NCI-H187 (cell line): Measurements from ENCODE around the gene APOLD1.
A peak's percentile ranks its signal among the peaks of the same experiment; 100 is the strongest.
"Not testable (repeated sequence)": the region's sequence is repeated elsewhere in the genome, so short reads cannot be mapped to it uniquely, and the experiment has no call there.

Source experiments
- DNase-seq, 2 experiments: peaks; one replicate each; lab custom pipeline; 2025; lab: John Stamatoyannopoulos, UW

The APOLD1 gene

DNA sequence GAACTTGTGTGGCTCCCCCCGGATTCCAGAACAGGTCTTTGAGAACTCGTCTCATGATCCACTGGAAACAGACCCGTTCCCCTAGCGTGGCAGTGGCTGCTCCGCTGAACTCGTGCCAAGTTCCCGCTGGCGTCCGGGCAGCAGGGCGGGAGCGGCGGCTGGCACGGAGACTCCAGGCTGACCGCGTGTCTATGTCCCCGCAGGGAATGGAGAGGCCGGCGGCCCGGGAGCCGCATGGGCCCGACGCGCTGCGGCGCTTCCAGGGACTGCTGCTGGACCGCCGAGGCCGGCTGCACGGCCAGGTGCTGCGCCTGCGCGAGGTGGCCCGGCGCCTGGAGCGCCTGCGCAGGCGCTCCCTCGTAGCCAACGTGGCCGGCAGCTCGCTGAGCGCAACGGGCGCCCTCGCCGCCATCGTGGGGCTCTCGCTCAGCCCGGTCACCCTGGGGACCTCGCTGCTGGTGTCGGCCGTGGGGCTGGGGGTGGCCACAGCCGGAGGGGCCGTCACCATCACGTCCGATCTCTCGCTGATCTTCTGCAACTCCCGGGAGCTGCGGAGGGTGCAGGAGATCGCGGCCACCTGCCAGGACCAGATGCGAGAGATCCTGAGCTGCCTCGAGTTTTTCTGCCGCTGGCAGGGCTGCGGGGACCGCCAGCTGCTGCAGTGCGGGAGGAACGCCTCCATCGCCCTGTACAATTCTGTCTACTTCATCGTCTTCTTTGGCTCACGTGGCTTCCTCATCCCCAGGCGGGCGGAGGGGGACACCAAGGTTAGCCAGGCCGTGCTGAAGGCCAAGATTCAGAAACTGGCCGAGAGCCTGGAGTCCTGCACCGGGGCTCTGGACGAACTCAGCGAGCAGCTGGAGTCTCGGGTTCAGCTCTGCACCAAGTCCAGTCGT lies 1.5 kb downstream of the APOLD1 start:
- DNase-seq = peak; percentile 58 to 66

DNA sequence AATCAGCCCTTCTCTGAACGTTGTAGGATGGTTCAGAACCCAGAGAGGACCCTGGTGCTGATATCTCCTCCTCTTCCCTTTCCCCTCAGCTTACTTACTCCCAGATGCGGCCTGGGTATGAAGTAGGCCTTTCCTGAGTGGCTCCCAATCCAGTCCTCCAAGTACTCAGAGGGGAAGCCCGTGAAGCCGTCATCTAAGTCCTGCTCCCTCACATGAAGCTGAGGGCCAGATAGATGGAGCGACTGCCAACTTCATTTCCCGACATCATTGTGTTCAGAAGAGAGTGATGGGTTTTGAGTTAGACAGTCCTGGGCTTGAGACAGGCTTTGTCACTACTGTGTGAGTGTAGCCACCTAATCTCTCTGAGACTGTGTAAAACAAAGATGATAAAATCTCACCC lies 2.7 kb downstream of the APOLD1 start:
- no peak for DNase-seq

DNA sequence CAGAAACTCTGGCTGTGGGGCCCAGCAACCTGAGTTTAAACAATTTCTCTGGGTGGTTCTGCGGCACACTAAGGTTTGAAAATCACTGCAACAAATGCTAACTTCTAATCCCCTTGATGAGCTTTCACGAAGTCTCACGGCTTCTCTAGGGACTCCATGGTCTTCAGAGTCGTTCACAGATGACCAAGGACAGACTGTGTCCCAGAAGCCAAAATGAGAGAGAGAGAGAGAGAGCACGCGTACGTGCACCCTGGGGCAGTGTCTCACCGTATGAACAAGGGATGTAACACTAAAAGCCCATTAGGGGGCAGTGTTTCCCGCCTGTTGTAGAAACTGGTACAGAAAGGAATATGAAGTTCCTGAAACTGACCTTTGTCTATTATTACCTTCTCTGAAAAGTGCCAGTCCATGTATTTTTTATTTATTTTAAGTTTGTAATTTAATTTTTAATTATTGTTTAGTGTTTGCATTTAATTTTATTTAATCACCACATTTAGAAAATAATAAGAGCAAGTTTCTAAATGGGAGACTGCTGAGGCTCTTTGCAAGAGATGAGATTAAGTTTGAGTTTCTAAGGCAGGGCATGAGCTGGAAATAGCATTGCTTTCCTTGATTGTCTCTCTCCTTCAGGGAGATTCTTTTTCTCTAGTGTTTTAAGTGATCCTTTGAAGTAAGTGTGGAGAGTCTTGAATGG lies 3.4 kb downstream of the APOLD1 start:
- DNase-seq = peak; percentile 34 to 64

DNA sequence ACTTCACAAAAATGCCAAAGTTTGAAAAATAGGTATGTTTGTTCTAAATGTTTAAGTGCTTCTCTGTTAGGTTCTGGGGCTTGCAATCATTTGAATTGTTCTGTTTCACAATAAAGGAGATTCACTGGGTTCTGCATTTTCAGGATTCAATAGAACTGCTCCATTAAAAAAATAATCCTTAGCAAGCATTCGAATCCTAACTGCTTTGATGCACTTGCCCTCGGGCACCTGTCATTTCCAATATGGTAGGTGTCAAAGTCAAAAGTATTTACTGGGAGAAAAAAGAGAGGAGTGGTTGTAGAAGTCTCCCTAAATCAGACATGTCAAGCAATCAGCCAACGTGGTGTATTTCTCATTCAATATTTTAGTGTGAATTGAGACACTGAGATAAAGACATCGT lies 5.5 kb downstream of the APOLD1 start:
- DNase-seq = no peak

DNA sequence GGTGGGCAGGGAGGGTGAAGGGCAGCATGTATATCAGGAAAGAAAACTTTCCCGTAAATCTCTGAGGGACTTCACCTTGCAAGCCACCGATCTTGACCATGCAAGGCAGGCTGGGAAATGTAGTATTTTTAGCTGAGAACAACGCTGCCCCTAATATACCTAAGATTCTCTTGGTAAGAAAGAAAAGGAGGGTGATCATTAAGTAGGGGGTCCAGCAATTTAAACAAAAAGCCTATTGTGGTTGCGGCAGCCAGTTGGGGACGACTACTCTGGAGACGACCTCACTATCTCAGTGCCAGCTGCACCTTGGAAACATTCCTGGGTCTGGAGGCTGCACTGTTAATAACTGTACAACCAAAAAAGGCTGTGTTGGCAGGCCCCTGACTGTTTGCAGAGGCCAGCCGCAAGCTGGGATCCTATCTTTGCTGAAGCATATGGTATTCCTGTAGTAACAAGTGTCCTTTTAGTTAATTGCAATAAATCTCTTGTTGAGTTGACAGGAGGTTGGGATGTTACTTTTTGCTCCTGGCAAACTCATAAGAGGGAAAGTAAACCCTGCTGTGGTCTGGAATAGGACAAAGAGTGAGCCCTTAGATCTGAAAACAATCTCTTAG lies 6.4 kb downstream of the APOLD1 start:
- DNase-seq = peak in 1 of 2 experiments; percentile 50

DNA sequence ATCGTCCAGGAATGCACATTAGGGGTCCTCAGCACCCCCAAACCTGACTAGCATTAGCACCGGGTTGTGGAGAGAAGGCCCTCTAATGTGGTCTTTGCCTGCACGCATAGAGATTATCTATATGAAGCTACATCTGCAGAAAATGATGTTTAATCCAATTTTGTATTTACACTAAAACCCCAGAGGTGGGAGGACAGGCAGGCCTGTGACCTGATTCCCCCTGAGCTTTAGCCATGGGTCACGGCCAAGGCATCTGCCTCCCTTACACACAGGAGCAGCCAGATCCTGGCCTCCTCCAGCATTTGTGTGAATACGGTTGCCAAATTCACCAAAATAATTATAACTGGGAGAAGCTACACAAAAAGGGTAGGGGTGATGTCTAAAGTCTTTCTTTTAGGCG lies 7.0 kb downstream of the APOLD1 start:
- no peak for DNase-seq

DNA sequence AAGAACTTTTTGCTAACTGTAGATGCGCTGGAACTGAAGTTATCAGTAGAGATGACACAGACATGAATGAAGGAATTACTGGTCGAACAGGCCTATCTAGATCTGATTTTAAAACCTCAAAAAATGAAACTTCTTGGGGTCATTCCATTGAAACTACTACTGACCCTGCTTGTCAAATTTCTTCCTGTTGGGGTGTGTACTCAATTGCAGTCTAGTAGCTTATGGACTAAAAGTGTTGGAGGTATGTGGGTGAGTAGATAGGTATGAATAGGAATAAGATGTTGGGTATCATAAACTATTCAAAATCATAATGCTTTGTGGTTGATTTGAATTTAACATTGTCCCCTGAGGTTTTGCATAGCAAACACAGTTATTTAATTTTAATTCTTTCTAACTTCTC lies 9.2 kb downstream of the APOLD1 start:
- no peak for DNase-seq

DNA sequence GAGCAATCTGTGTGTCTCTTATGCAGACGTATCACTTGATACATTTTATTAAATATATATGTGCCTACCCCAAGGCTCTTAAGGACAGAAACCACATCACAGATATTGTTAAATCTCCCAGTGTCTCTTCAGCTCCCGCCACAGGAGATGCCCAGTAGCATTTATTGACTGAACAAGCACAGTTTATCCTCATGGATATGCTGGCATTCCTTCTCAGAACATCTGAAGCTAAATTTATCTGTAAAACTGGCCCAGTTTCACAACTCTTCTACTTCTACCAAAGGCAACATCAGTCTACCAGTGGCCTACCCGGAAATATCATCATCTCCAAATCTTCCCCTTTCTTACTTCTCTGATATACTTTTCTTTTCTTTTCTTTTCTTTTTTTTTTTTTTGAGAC lies 10.7 kb downstream of the APOLD1 start:
- DNase-seq = no peak

DNA sequence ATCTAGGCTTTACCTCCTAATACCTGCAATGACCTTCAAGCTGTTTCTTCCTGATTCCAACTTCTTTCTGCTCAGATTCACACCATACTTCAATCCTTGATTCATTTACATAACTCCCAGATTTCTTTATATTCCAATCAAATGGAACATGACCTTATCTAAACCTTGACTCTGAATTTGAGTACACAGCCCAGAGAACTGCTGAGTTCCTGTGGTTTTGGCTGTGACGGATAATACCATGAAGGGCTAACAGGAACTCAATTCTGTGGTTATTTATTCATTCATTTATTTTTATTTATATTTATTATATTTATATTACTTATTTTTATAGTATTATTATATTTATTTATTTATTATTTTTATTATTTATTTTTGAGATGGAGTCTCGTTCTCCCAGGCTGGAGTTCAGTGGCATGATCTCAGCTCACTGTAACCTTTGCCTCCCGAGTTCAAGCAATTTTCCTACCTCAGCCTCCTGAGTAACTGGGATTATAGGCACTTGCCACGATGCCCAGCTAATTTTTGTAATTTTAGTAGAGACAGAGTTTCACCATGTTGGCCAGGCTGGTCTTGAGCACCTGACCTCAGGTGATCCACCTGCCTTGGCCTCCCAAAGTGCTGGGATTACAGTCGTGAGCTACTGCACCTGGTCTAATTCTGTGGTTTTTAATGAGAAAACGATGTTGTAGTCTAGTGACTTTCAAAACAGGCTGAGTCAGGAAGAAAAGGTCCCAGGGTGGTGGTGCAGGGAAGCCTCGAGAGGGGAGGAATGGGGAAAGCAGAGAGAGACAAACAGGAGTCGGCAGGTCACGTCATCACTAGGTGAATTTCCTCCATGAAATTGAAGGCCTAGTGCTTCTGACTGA lies 11.7 kb downstream of the APOLD1 start:
- DNase-seq = no peak

DNA sequence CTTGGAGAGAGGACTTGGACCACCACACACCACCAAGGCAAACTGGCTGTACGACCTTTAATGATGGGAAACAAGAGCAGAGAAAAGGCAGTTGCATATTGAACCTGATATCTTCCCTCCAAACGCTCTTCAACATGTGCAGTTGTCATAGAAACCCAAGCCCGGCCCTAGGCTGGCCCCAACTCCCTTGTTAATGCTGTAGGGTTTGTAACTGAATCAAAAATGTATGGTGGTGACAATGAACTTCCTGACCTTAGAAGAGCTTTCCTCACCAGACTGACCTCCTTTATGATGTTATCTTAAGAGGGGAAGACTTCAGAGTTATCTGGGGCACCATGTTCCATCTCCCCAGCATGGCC lies 12.3 kb downstream of the APOLD1 start:
- no peak for DNase-seq

DNA sequence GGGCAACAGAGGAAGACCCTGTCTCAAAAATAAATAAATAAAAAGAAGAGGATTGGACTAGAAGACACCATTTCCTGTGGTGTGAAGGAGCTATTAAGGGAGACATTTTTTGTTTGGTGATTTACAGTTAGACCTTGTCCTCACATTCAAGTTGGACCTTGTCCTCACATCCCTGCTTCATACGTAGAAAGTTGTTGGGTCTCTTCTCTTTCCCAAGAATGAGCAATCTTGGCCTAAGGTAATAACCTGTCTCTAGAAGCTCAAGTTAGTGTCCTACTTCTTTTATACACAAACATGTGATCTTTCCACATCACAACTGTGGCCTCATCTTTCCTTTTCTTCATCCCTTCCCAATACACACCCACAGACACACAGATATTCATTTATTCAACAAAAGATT lies 13.0 kb downstream of the APOLD1 start:
- no peak for DNase-seq

DNA sequence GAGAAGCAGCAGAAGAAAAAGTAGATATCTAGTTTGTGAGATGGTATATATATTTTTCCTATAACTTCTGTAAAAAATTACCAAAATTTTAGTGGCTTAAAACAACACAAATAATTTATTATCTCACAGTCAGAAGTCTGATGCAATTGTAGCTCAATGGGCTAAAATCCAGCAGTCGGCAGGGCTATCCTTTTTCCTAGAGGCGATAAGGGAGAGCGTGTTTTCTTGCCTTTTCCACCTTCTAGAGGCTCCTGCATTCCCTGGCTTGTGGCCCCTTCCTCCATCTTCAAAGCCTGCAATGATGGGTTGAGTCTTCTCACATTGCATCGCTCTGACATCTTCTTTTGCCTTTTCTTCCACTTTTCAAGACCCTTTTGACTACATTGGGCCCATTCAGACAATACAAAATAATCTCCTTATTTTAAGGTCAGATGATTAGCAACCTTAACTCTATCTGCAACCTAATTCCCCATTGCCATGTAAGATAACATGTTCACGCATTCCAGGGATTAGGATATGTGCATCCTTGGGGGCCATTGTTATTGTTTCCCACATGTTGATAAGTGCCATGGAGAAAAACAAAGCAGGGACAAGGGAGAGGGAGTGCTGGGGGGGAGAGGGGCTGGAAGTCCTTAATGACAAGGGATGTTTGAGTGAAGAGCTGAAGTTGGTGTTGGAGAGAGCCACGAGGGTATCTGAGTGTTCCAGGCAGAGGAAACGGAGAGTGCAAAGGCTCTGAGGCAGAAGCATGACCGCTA lies 13.9 kb downstream of the APOLD1 start:
- DNase-seq = no peak

DNA sequence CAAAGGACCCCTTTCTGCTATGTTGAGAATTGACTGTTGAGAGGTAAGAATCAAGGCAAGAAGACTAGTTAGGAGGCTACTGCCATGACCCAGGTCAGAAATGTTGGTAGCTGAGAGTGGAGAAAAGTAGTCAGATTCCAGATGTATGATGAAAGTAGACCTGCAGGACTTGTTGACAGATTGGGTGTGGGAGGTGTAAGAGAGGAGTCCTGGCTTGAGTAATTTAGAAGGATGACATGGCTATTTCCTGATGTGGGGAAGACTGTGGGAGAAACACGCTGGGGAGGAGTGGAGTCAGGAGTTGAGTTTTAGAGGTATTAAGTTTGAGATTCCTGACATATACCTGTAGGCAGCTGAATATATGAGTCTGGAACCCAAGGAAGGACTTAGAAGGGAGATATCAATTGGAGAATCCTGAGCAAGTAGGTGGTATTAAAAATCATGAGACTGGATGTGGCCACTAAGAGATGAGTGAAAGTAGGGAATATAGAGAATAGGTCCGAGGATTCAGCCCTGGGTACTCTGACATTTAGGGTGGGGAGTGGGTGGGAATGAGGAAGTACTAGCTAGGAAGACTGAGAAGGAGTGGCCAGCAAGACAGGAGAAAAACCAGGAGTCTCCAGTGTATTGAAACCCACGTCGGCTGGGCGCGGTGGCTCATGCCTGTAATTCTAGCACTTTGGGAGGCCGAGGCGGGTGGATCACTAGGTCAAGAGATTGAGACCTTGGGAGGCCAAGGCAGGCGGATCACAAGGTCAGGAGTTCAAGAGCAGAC lies 15.1 kb downstream of the APOLD1 start:
- no peak for DNase-seq

DNA sequence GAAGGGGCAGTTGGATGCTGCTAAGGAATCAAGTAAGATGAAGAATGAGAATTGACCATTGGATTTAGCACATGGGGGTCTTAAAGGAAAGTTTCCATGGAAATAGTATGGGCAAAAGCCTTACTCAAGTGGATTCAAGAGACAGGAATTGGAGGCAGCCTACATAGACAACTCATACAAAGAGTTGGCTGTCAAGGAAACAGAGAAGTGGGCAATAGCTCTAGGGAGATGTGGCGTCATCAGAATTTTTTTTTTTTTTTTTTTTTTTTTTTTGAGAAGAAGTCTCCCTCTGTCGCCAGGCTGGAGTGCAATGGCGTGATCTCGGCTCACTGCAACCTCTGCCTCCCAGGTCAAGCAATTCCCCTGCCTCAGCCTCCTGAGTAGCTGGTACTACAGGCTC lies 16.2 kb downstream of the APOLD1 start:
- not testable (repeated sequence) for DNase-seq

DNA sequence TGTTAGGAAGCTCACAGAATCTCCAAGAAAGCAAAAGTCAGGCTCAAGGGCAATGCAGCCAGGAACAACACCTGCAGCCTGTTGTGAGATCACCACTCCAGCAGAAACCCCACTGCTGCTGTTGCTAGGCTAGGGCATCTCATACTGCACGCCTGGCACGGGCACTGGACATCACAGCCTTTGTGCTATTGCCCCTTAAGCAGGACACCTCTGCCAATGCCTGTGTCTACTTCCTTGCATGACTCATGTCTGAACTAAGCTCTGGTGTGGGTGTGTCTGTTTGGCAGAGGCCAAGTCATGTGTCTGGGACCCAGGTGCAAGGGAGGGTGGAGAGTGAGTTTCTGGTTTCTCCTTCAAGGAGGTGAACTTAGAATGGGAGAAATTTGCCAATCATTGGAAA lies 17.7 kb downstream of the APOLD1 start:
- DNase-seq = no peak

DNA sequence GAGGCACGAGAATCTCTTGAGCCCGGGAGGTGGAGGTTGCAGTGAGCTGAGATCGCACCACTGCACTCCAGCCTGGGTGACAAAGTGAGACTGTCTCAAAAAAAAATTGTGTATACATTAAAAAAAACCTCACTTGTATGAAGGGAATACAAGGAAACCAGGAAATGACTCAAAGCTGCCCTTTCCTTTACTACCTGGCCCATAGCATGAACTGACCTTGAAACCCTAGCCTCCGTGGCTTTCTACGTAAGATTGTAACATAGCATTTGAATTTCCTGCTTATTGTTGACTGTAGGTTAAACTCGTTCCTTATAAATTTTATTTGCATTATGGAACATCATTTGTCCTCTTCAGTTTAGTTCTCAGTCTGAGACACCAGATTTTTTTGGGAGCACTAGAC lies 18.6 kb downstream of the APOLD1 start:
- no peak for DNase-seq

DNA sequence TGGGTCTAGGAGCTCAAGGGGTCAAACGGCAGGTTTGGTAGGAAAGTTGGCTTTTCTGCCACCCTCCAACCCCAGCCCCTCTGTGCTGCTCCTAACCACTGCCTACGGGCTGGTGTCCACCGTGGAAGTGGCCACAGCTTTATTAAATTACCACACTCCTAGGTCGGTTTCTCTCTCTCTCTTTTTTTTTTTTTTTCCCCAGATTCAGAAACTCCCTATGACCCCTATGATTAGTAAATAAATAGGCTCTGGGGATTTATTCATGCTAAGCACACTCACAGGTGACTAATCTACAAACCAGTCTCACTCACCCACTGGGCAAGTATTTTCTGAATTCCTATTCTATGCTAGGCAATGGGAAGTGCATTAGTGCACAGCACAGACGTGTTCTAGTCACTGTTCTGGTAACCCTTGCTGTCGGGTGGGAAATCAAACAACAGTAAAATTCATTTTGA lies 19.0 kb downstream of the APOLD1 start:
- no peak for DNase-seq

DNA sequence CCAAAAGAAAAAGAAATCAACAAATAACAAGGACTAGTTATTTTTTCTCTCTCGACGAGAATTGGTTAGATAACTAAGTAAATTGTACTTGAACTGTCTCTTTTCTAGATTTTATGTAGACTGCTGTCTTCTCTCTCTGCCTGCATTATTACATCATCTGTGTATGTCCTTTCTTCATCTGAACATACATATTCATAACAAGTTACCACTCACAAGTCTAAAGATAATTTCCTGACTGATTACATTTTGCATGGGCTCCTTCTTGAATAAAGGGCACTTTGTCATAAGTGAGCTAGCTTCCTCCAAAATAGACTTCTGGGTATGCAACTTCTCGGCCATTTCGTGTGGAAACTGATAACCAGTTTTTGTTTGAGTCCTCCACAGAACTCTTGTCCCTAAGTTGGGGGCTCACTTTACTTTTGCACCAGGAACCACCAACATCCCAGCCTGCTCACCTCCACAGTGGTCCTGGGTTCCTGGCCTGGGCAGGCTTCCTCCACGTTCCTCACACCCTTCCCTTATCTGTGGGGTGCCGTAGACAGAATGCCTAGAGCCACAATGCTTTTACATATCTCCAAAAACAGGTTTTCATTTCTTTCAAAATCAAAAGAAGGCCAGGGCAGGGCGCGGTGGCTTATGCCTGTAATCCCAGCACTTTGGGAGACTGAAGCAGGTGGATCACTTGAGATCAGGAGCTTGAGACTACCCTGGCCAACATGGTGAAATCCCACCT lies 21.5 kb downstream of the APOLD1 start:
- no peak for DNase-seq

DNA sequence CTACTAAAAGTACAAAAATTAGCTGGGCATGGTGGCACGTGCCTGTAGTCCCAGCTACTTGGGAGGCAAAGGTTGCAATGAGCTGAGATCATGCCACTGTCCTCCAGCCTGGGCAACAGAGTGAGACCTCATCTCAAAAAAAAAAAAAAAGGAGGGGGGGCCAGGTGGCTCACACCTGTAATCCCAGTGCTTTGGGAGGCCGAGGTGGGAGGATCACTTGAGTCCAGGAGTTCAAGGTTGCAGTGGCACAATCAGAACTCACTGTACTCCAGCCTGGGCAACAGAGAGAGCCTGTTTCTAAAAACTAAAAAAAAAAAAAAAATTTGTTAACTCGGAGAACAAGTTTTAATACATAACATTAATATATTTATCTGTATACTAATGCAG lies 22.1 kb downstream of the APOLD1 start:
- DNase-seq = not testable (repeated sequence)
